ENCODE data around the gene MRPL51.

DNA sequence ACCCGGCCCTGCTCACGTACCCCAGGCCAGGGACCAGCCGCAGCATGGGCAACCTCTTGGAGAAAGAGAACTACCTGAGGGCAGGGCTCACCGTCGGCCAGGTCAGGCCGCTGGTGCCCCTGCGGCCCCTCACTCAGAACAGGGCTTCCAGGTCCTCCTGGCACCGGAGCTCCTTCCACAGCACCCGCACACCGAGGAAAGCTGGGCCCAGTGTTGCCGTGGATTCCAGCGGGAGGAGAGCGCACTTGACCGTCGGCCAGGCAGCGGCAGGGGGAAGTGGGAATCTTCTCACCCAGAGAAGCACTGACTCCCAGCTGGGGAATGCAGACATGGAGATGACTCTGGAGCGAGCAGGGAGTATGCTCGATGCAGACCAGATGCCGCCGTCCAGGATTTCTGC is 14.6 kb downstream of the MRPL51 start:
- TF ChIP-seq, protein P1, sequence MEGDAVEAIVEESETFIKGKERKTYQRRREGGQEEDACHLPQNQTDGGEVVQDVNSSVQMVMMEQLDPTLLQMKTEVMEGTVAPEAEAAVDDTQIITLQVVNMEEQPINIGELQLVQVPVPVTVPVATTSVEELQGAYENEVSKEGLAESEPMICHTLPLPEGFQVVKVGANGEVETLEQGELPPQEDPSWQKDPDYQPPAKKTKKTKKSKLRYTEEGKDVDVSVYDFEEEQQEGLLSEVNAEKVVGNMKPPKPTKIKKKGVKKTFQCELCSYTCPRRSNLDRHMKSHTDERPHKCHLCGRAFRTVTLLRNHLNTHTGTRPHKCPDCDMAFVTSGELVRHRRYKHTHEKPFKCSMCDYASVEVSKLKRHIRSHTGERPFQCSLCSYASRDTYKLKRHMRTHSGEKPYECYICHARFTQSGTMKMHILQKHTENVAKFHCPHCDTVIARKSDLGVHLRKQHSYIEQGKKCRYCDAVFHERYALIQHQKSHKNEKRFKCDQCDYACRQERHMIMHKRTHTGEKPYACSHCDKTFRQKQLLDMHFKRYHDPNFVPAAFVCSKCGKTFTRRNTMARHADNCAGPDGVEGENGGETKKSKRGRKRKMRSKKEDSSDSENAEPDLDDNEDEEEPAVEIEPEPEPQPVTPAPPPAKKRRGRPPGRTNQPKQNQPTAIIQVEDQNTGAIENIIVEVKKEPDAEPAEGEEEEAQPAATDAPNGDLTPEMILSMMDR (IDR thresholded peaks at IDR 0.05), result no peak
- no peak for TF ChIP-seq POLR2AphosphoS5 (IDR thresholded peaks at IDR 0.05)
